Stimulated activated CD4-positive, alpha-beta T cell treated with anti-CD3 and anti-CD28 coated beads, TNF-alpha, amount 100 ng/mL, for 4 hours (primary cell): Measurements from ENCODE around the gene ENDOG.

Experiments
- DNase-seq, 3 experiments: peaks; one replicate each; pipeline ENCODE4 v3.0.0-alpha.2; 2020; ENCODE audit warnings: low read depth in 3 of 3

ENDOG gene

DNA sequence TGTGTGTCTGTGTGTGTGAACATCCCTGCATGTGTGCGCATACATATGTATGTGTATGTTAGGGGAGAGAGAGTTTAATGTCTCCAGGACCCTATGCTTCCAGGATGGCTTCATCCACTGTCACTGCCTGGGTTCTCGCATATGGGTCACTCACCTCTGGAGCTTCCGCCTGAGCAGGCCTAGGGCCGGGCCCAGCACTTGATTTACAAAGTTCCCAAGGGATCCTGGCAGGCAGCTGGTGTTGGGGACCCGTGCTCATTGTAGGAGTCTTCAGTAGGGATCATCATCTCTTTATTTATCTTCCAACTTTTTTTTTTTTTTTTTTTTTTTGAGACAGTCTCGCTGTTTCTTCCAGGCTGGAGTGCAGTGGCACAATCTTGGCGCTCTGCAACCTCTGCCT, 18.2 kb upstream of the ENDOG start:
- no peak for DNase-seq

- no peak for DNase-seq
These were observed 15.8 kb upstream of the ENDOG start for GRCh38 chr9:128802482-128802881.

DNA sequence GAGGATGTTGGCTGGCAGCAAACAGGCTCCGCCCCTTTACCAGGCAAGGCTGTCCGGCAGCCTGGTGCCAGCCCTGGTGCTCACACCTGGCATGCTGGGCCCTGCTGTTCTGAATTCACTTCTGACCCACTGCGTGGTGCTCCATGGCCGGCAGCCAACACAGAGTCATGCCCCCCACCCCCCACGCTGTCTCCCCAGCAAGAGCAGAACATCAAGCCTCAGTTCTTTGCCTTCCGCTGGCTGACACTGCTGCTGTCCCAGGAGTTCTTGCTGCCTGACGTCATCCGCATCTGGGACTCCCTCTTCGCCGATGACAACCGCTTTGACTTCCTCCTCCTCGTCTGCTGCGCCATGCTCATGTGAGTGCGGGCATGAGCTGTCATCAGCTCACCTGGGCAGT, 12.6 kb upstream of the ENDOG start:
- no peak for DNase-seq

- no peak for DNase-seq
These were observed 10.5 kb upstream of the ENDOG start for GRCh38 chr9:128807827-128808226.

DNA sequence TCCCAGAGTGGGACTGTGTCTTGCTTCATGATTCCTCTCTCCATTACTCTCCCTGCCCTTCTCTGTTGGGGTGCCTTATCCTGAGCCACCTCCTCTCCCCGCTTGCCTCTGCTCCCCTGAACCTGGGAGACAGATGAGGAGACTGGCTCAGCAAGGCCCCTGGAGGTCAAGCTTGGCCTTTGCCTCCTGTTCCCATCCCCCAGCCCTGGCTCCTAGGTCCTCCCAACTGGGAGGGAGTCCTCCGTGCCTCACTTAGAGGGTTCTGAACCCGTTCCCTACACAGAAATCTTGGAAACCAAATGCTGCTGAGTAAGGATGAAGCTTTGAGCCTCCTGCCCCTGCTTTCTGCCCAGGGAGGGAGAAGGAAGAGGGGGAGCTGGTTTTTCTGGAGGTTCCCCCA, 9.8 kb upstream of the ENDOG start:
- no peak for DNase-seq

- no peak for DNase-seq
These were observed 9.2 kb upstream of the ENDOG start for GRCh38 chr9:128809036-128809599.

GRCh38 chr9:128809831-128810230, 8.5 kb upstream of the ENDOG start:
- DNase-seq: no peak

DNA sequence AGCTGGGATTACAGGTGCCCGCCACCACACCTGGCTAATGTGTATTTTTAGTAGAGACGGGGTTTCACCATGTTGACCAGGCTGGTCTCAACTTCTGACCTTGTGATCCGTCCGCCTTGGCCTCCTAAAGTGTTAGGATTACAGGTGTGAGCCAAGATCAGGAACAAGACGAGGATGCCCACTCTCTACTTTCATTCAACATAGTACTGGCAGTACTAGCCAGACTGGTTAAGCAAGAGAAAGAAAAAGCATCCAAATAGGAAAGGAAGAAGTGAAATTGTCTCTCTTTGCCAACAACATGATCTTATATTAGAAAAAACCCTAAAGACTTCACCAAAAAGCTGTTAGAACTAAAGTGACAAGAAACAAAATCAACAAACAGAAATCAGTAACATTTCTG, 7.4 kb upstream of the ENDOG start:
- no peak for DNase-seq

DNA sequence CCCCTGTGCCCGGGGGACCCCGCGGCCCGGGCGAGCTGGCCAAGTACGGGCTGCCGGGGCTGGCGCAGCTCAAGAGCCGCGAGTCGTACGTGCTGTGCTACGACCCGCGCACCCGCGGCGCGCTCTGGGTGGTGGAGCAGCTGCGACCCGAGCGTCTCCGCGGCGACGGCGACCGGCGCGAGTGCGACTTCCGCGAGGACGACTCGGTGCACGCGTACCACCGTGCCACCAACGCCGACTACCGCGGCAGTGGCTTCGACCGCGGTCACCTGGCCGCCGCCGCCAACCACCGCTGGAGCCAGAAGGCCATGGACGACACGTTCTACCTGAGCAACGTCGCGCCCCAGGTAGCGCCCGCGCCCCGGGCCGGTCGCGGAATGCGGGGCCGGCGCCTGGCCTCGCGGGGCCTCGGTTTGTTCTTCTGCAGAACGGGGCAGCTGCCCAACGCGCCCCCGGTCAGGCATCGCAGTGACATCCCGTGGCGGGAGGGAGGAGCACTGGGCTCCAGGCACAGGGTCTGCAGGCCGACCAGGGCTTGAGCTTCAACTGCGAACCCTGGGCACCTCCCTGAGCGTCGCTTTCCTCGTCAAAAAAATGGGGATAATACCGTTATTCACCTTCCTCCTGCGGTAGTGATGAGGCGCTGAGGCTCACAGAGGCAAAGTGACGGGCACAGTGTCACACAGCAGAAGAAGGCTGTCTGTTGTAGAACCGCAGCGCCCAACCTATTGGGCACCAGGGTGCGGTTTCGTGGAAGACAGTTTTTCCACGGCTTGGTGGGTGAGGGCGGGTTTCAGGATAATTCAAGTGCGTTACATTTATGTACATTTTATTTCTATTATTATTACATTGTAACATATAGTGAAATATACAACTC, 777 bp downstream of the ENDOG start:
- DNase-seq: peak in 1 of 3 experiments; percentile 35

- no peak for DNase-seq
These were observed 1.7 kb downstream of the ENDOG start for GRCh38 chr9:128819716-128820664.

DNA sequence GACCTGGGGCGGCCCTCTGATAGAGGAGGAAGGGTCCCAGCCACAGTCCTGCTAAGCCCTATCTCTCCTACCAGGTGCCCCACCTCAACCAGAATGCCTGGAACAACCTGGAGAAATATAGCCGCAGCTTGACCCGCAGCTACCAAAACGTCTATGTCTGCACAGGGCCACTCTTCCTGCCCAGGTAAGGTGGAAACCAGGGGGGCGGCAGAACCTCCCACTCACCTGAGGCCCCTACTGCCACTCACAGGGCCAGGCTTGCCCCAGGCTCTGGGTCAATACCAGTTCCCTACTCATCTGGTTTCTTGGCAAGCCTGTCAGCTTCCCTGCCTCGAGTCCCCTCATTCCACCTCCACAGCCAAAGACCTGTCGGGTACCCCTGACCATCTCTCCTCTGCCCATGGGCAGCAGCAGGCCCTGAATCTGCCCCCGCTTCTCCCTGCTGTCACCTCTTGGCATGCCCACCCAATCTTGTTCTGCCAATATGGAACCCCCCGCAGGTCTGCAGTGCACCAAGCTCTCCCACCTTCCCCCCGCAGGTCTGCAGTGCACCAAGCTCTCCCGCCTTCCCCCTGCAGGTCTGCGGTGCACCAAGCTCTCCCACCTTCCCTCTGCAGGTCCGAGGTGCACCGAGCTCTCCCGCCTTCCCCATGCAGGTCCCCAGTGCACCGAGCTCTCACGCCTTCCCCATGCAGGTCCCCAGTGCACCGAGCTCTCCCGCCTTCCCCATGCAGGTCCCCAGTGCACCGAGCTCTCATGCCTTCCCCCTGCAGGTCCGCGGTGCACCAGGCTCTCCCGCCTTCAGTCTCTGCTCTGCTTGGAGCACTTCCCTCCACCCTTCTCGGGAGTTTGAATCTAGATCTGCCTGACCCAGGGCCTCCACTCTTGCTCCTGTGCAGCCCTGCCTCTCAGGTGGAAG, 2.6 kb downstream of the ENDOG start:
- DNase-seq: no peak

GRCh38 chr9:128821584-128822406, 3.5 kb downstream of the ENDOG start:
- DNase-seq: no peak

DNA sequence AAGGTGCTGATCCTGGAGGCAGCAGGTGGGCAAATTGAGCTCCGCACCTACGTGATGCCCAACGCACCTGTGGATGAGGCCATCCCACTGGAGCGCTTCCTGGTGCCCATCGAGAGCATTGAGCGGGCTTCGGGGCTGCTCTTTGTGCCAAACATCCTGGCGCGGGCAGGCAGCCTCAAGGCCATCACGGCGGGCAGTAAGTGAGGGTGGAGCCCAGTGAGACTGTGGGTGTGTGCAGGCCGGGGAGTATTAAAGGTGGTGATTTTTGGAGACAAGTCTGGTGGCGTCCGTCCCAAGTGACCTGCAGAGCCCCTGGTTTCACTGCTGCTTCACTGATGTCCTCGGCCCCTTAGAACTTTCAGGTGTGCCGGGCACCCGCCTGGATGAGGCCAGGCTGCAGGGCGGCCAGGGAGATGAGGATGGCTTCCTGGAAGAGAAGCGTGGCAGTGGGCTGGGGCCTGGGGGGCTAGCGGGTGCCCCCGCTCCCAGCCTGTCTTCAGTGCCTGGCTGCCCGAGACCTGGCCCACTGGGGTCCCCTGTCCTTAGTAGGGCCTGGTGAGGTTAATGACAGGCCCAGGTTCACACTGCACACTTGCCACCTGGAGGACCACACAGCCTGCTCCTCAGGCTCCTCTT, 4.2 kb downstream of the ENDOG start:
- DNase-seq: no peak

GRCh38 chr9:128823362-128823902, 5.1 kb downstream of the ENDOG start:
- DNase-seq: no peak

GRCh38 chr9:128823903-128824406, 5.7 kb downstream of the ENDOG start:
- DNase-seq: no peak

- no peak for DNase-seq
These were observed 6.6 kb downstream of the ENDOG start for GRCh38 chr9:128824911-128825310.

- no peak for DNase-seq
These were observed 7.8 kb downstream of the ENDOG start for GRCh38 chr9:128825923-128826700.

DNA sequence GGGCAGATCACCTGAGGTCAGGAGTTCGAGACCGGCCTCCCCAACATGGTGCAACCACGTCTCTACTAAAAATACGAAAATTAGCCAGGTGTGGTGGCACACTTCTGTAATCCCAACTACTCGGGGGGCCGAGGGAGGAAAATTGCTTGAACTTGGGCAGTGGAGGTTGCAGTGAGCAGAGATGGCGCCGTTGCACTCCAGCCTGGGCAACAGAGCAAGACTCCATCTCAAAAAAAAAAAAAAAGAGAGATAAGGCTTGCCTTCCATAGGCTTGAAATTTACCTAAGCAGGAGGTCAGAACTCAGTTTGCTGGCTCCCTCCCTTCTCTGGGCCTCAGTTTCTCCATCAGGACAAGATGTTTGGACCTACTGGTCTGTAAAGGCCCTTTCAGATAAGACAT, 10.0 kb downstream of the ENDOG start:
- no peak for DNase-seq
